Chondrocyte (in vitro differentiated cells): ENCODE measurements around the gene RNF121. TPM values are rescaled to one million over a fixed set of nuclear protein-coding genes. Genes with fewer than 3 reads are reported as not detected.

Experiments used
- DNase-seq: peaks from one replicate; pipeline ENCODE4 v3.0.0; 2021; ENCODE audit warnings: mixed read lengths, low spot score
- H3K27ac Mint-ChIP-seq: one replicate; pipeline ENCODE4 v1.8.0; 2021; ENCODE audit warnings: mild to moderate bottlenecking, moderate library complexity, mixed read lengths; ENCODE audit not compliant: unreplicated experiment
- H3K27me3 Mint-ChIP-seq: 2 replicates; pipeline ENCODE4 v1.8.0; 2021; ENCODE audit warnings: low read depth, mixed read lengths
- H3K36me3 Mint-ChIP-seq: 2 replicates; pipeline ENCODE4 v1.8.0; 2021; ENCODE audit warnings: low read depth, mixed read lengths
- H3K4me1 Mint-ChIP-seq: 2 replicates; pipeline ENCODE4 v1.8.0; 2021; ENCODE audit warnings: low read depth, mild to moderate bottlenecking, mixed read lengths
- H3K4me3 Mint-ChIP-seq: one replicate; pipeline ENCODE4 v1.8.0; 2021; ENCODE audit warnings: mild to moderate bottlenecking, moderate library complexity, mixed read lengths; ENCODE audit not compliant: unreplicated experiment
- H3K9me3 Mint-ChIP-seq: 2 replicates; pipeline ENCODE4 v1.8.0; 2021; ENCODE audit warnings: low read depth, mixed read lengths
- total RNA-seq: library from RNA; stranded (reverse); gene quantifications from 3 replicates; pipeline ENCODE4 v1.2.1, GENCODE V29; 2021
- TF ChIP-seq, protein P1 (sequence below): fragments of 200-600 bp; sonication (generic); IDR thresholded peaks from 2 replicates; pipeline ENCODE4 v1.5.0; 2021; ENCODE audit warnings: antibody characterized with exemption, mild to moderate bottlenecking, moderate library complexity

Gene RNF121
- total RNA-seq, 1 donor from 2014 or later, result 64.2 TPM

DNA sequence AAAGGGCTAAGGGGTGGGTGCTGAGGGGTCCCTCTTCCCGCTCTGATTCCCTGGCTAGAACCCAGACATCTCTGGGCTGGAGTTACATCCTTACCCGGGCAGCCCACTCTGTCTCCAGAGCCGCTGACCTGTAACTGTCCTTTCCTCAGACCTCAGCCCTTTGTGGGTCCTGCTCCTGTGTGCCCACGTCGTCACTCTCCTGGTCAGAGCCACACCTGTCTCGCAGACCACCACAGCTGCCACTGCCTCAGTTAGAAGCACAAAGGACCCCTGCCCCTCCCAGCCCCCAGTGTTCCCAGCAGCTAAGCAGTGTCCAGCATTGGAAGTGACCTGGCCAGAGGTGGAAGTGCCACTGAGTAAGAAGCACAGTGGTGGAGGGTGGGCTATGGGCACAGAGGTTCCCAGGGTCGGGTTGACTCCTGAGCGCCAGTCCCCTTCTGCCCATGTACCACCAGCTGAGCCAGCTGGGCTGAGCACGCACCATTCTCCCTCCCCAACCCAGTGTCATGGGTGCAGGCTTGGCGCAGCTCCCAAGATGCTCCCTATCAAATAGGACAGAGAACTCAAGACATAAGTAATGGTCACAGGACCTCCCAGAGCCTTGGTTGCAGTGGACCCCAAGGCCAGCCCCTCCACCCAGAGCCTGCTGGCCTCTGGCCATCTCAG lies 71.5 kb downstream of the RNF121 start:
- H3K27ac Mint-ChIP-seq, result peak overlapping the region; percentile 41

GRCh38 chr11:72001285-72001684 lies 72.4 kb downstream of the RNF121 start:
- Mint-ChIP-seq H3K9me3 (no peaks in the 10 kb centered on the region), H3K4me1 (peaks cover 29% of the 10 kb centered on the region), H3K36me3 (peaks cover 32% of the 10 kb centered on the region), H3K4me3 (no peak overlapping the region), H3K27ac (peak overlapping the region; percentile 76), H3K27me3 (no peaks in the 10 kb centered on the region)
- no peak for DNase-seq
- TF ChIP-seq, protein P1, sequence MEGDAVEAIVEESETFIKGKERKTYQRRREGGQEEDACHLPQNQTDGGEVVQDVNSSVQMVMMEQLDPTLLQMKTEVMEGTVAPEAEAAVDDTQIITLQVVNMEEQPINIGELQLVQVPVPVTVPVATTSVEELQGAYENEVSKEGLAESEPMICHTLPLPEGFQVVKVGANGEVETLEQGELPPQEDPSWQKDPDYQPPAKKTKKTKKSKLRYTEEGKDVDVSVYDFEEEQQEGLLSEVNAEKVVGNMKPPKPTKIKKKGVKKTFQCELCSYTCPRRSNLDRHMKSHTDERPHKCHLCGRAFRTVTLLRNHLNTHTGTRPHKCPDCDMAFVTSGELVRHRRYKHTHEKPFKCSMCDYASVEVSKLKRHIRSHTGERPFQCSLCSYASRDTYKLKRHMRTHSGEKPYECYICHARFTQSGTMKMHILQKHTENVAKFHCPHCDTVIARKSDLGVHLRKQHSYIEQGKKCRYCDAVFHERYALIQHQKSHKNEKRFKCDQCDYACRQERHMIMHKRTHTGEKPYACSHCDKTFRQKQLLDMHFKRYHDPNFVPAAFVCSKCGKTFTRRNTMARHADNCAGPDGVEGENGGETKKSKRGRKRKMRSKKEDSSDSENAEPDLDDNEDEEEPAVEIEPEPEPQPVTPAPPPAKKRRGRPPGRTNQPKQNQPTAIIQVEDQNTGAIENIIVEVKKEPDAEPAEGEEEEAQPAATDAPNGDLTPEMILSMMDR, result no peak

More for the DNA sequence above, 71.5 kb downstream of the RNF121 start:
- no peaks in the 10 kb centered on the region for H3K27me3 Mint-ChIP-seq
- no peaks in the 10 kb centered on the region for H3K9me3 Mint-ChIP-seq
- TF ChIP-seq, protein P1, result no peak
- peaks cover 29% of the 10 kb centered on the region for H3K4me1 Mint-ChIP-seq
- H3K36me3 Mint-ChIP-seq, result peaks cover 26% of the 10 kb centered on the region
- no peak overlapping the region for H3K4me3 Mint-ChIP-seq
- DNase-seq, result no peak

DNA sequence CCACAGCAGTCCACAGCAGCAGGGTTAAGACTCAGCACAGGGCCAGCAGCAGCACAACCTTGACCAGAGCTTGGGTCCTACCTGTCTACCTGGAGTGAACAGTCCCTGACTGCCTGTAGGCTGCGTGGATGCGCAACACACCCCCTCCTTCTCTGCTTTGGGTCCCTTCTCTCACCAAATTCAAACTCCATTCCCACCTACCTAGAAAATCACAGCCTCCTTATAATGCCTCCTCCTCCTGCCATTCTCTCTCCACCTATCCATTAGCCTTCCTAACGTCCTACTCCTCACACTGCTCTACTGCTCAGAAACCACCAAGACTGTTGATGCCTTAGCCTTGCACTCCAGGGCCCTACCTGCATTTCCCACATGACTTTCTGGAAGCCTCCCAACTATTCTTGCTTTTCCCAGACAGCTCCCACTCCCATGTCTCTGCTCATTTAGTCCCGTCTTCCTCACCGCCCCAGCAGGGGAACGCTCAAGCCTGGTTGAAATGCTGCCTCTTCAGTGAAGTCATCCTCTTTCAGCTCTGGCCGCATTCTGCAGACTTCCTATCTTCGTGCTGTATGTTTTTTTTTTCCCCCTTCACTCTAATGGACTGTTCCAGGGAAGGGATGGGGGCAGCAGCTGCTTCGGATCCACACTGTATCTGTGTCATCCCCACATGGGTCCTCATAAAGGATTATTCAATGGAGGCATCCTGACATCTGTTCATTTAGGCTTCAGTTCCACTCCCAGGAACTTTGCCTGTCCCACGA lies 73.2 kb downstream of the RNF121 start:
- Mint-ChIP-seq H3K27me3 (no peaks in the 10 kb centered on the region), H3K9me3 (no peaks in the 10 kb centered on the region), H3K4me1 (peaks cover 29% of the 10 kb centered on the region), H3K4me3 (no peak overlapping the region), H3K27ac (peak overlapping the region; percentile 76), H3K36me3 (peaks cover 34% of the 10 kb centered on the region)
- TF ChIP-seq, protein P1, result no peak
- DNase-seq, result no peak

DNA sequence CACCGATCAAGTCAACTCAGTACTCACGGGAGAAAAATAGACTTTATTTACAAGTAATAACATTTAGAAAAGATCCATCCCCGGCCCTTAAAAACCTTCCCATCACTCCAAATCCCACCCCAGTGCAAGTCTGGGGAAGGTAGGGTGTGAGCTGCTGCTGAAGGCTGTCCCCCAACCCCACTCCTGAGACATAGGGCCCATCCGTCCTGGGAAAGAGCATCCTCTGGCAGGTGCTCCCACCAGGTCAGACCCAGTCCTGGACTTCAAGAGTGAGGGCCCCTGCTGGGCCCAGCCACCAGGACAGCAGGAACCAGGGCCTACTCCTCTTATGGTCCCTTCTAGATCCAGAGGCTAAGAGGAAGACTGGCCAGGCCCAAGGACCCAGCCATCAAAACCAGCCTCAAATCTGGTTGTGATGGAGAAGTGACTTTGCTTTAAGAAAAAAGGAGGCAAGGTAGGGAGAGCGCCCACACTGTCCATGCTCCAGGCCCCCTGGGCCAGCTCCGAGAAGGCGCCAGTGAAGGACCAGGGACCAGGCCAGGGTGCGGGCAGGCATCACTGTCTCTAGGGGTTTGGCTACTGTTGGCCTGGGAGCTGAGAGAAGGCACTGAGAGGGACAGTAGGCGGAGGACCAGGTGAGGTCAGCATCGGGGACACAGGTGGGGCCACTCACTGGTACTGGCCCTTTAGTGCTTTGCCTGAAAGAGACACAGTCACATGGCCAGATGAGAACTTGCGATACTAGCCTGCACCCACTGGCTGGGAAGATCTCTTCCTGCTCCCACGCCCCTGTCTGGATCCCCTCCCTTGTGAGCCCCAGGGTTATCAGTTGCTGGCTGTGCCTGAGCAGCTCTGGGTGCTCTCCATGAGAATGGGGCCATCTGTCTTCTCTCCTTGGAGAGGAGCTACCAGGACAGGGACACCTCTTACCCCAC lies 74.3 kb downstream of the RNF121 start:
- Mint-ChIP-seq H3K9me3 (no peaks in the 10 kb centered on the region), H3K36me3 (peaks cover 41% of the 10 kb centered on the region), H3K4me3 (no peak overlapping the region), H3K27ac (peak overlapping the region; percentile 76), H3K4me1 (peaks cover 29% of the 10 kb centered on the region), H3K27me3 (no peaks in the 10 kb centered on the region)
- TF ChIP-seq, protein P1, result no peak
- no peak for DNase-seq

GRCh38 chr11:72003776-72004171 lies 74.9 kb downstream of the RNF121 start:
- no peak for DNase-seq
- H3K4me1 Mint-ChIP-seq, result peaks cover 24% of the 10 kb centered on the region

More at GRCh38 chr11:72003776-72004171, 74.9 kb downstream of the RNF121 start:
- Mint-ChIP-seq H3K27me3 (no peaks in the 10 kb centered on the region), H3K9me3 (no peaks in the 10 kb centered on the region), H3K27ac (peak overlapping the region; percentile 3), H3K36me3 (peaks cover 41% of the 10 kb centered on the region), H3K4me3 (no peak overlapping the region)
- TF ChIP-seq, protein P1, result no peak
